Neural cell (in vitro differentiated cells): ENCODE data around the gene KRT73.

Experiments
- EP300 ChIP-seq: fragments of 450-650 bp; conservative IDR thresholded peaks from 2 replicates; pipeline ENCODE4 v1.6.1; 2014; ENCODE audit warnings: antibody characterized with exemption, mild to moderate bottlenecking, moderate library complexity; ENCODE audit not compliant: poor library complexity, severe bottlenecking
- MXI1 ChIP-seq: fragments of 450-650 bp; conservative IDR thresholded peaks from 2 replicates; pipeline ENCODE4 v1.6.1; 2014; ENCODE audit warnings: antibody characterized with exemption, mild to moderate bottlenecking; ENCODE audit not compliant: poor library complexity, severe bottlenecking
- POLR2AphosphoS5 ChIP-seq: IDR thresholded peaks from 2 replicates; pipeline ENCODE4 v1.6.1; 2012
- SMC3 ChIP-seq: fragments of 450-650 bp; conservative IDR thresholded peaks from 2 replicates; pipeline ENCODE4 v1.6.1; 2014; ENCODE audit warnings: antibody characterized with exemption, mild to moderate bottlenecking, moderate library complexity; ENCODE audit not compliant: poor library complexity
- TF ChIP-seq, protein P1 (sequence below): fragments of 450-650 bp; IDR thresholded peaks from 2 replicates; pipeline ENCODE4 v1.5.1; 2014; ENCODE audit warnings: antibody characterized with exemption, mild to moderate bottlenecking, moderate library complexity; ENCODE audit not compliant: poor library complexity, severe bottlenecking

DNA sequence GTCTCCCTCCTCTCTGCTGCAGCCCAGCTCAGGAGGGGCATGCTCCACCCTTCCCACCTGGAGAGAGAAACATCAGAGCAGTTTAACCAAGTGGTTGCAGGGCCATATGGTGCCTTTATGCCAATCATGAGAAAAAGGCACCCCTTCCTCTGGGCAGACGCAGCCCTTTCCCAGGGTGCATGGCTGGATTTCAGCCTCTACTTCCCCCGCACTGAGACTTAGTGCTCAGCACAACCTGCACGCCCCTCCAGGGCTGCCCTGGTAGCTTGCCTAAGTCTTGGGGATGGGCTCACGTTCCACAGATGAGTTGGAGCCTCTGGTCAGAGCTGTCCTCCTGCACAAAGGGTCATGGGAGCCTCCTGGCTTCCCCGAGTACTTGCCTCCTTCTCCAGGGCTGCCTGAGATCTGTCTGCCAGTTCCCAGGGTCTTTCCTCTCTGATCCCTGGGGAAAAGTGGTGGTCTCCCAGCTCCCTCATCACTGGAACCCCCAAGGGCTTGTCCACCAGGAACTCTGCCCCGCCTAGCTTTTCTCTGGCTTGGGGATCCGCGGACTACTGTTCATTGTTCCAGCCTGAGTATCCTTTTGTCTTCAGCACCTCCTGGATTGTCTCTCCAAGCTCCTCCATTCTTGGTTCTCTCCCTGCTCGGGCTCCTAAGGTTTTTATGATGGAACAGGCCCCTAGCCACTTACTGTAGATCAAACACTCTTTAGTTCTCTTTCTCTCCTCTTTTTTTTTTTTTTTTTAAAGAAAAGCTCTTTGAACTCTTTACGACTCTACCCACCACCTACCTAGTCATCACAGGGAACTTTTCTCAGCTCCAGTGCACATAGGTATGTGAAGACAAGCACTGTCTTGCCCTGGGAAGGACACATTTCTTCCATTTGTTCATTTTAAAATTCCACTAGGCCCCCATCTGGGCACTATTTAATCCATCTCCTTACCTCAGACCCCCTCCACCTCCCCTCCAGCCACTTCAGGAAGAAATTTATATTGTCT is 38.6 kb downstream of the KRT73 start:
- TF ChIP-seq, protein P1, sequence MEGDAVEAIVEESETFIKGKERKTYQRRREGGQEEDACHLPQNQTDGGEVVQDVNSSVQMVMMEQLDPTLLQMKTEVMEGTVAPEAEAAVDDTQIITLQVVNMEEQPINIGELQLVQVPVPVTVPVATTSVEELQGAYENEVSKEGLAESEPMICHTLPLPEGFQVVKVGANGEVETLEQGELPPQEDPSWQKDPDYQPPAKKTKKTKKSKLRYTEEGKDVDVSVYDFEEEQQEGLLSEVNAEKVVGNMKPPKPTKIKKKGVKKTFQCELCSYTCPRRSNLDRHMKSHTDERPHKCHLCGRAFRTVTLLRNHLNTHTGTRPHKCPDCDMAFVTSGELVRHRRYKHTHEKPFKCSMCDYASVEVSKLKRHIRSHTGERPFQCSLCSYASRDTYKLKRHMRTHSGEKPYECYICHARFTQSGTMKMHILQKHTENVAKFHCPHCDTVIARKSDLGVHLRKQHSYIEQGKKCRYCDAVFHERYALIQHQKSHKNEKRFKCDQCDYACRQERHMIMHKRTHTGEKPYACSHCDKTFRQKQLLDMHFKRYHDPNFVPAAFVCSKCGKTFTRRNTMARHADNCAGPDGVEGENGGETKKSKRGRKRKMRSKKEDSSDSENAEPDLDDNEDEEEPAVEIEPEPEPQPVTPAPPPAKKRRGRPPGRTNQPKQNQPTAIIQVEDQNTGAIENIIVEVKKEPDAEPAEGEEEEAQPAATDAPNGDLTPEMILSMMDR: no peak
- TF ChIP-seq POLR2AphosphoS5 (no peak), MXI1 (no peak), SMC3 (no peak), EP300 (no peak)
